HEK293 (cell line): ENCODE results near the gene SLC10A2.

Experiments used
- REST ChIP-seq: fragments of 450-650 bp; formaldehyde crosslinking; IDR thresholded peaks from 2 replicates; pipeline ENCODE4 v1.5.1; 2016; ENCODE audit warnings: missing biosample characterization, missing genetic modification characterization
- TRIM28 ChIP-seq: IDR thresholded peaks from 2 replicates; pipeline ENCODE4 v1.6.1; 2011; ENCODE audit warnings: low read length, control low read depth, borderline replicate concordance
- ZNF132 ChIP-seq: fragments of 450-650 bp; formaldehyde crosslinking; IDR thresholded peaks from 2 replicates; pipeline ENCODE4 v1.5.1; 2017; ENCODE audit warnings: missing biosample characterization, missing genetic modification characterization, borderline replicate concordance
- ZNF423 ChIP-seq: fragments of 450-650 bp; formaldehyde crosslinking; IDR thresholded peaks from 2 replicates; pipeline ENCODE4 v1.5.1; 2016; ENCODE audit warnings: missing biosample characterization, missing genetic modification characterization
- ZNF580 ChIP-seq: fragments of 450-650 bp; formaldehyde crosslinking; IDR thresholded peaks from 2 replicates; pipeline ENCODE4 v1.5.1; 2016; ENCODE audit warnings: missing biosample characterization, missing genetic modification characterization
- ZNF707 ChIP-seq: fragments of 450-650 bp; formaldehyde crosslinking; IDR thresholded peaks from 2 replicates; pipeline ENCODE4 v1.5.1; 2016; ENCODE audit warnings: missing biosample characterization, missing genetic modification characterization
- TF ChIP-seq, protein P1 (sequence below): fragments of 450-650 bp; formaldehyde crosslinking; IDR thresholded peaks from 2 replicates; pipeline ENCODE4 v1.5.1; 2016; ENCODE audit warnings: missing biosample characterization, missing genetic modification characterization
- TF ChIP-seq, protein P2 (sequence below): fragments of 450-650 bp; formaldehyde crosslinking; conservative IDR thresholded peaks from 2 replicates; pipeline ENCODE4 v1.5.1; 2016; ENCODE audit warnings: low read depth, missing biosample characterization, missing genetic modification characterization

- TF ChIP-seq ZNF580 (tag by site-specific recombination) (no peak), REST (tag by site-specific recombination) (no peak), ZNF423 (tag by site-specific recombination) (no peak), ZNF132 (tag by site-specific recombination) (no peak), ZNF707 (tag by site-specific recombination) (no peak), TRIM28 (no peak)
- TF ChIP-seq, protein P1, sequence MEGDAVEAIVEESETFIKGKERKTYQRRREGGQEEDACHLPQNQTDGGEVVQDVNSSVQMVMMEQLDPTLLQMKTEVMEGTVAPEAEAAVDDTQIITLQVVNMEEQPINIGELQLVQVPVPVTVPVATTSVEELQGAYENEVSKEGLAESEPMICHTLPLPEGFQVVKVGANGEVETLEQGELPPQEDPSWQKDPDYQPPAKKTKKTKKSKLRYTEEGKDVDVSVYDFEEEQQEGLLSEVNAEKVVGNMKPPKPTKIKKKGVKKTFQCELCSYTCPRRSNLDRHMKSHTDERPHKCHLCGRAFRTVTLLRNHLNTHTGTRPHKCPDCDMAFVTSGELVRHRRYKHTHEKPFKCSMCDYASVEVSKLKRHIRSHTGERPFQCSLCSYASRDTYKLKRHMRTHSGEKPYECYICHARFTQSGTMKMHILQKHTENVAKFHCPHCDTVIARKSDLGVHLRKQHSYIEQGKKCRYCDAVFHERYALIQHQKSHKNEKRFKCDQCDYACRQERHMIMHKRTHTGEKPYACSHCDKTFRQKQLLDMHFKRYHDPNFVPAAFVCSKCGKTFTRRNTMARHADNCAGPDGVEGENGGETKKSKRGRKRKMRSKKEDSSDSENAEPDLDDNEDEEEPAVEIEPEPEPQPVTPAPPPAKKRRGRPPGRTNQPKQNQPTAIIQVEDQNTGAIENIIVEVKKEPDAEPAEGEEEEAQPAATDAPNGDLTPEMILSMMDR (tag by site-specific recombination): no peak
- TF ChIP-seq, protein P2, sequence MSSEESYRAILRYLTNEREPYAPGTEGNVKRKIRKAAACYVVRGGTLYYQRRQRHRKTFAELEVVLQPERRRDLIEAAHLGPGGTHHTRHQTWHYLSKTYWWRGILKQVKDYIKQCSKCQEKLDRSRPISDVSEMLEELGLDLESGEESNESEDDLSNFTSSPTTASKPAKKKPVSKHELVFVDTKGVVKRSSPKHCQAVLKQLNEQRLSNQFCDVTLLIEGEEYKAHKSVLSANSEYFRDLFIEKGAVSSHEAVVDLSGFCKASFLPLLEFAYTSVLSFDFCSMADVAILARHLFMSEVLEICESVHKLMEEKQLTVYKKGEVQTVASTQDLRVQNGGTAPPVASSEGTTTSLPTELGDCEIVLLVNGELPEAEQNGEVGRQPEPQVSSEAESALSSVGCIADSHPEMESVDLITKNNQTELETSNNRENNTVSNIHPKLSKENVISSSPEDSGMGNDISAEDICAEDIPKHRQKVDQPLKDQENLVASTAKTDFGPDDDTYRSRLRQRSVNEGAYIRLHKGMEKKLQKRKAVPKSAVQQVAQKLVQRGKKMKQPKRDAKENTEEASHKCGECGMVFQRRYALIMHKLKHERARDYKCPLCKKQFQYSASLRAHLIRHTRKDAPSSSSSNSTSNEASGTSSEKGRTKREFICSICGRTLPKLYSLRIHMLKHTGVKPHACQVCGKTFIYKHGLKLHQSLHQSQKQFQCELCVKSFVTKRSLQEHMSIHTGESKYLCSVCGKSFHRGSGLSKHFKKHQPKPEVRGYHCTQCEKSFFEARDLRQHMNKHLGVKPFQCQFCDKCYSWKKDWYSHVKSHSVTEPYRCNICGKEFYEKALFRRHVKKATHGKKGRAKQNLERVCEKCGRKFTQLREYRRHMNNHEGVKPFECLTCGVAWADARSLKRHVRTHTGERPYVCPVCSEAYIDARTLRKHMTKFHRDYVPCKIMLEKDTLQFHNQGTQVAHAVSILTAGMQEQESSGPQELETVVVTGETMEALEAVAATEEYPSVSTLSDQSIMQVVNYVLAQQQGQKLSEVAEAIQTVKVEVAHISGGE (tag by site-specific recombination): no peak
Observed at GRCh38 chr13:103009051-103009840, 57.0 kb downstream of the SLC10A2 start.
